Stimulated activated CD8-positive, alpha-beta memory T cell treated with anti-CD3 and anti-CD28 coated beads, Interleukin-12 subunit alpha, Interleukin-12 subunit beta, amount 100 ng/mL, for 24 hours (primary cell): ENCODE results near the gene ALKBH1.
"Not testable (repeated sequence)": the region's sequence is repeated elsewhere in the genome, so short reads cannot be mapped to it uniquely, and the experiment has no call there.

Experiments used
- DNase-seq: peaks from one replicate; pipeline ENCODE4 v3.0.0-alpha.2; 2020; ENCODE audit errors: extremely low read depth

The ALKBH1 gene, protein sequence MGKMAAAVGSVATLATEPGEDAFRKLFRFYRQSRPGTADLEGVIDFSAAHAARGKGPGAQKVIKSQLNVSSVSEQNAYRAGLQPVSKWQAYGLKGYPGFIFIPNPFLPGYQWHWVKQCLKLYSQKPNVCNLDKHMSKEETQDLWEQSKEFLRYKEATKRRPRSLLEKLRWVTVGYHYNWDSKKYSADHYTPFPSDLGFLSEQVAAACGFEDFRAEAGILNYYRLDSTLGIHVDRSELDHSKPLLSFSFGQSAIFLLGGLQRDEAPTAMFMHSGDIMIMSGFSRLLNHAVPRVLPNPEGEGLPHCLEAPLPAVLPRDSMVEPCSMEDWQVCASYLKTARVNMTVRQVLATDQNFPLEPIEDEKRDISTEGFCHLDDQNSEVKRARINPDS

GRCh38 chr14:77707724-77708408 is at the start of gene ALKBH1, which contains the start of gene SLIRP:
ALKBH1 (minus strand) TSS chr14:77708023; CDS start chr14:77708004, 19 bp downstream.
SLIRP (plus strand) TSS chr14:77708103; CDS start chr14:77708112, 9 bp downstream.
- peak; percentile 58 for DNase-seq

GRCh38 chr14:77752799-77753516 is 45.1 kb upstream of the ALKBH1 start:
- no peak for DNase-seq

GRCh38 chr14:77752266-77752665 is 44.4 kb upstream of the ALKBH1 start:
- DNase-seq = no peak

DNA sequence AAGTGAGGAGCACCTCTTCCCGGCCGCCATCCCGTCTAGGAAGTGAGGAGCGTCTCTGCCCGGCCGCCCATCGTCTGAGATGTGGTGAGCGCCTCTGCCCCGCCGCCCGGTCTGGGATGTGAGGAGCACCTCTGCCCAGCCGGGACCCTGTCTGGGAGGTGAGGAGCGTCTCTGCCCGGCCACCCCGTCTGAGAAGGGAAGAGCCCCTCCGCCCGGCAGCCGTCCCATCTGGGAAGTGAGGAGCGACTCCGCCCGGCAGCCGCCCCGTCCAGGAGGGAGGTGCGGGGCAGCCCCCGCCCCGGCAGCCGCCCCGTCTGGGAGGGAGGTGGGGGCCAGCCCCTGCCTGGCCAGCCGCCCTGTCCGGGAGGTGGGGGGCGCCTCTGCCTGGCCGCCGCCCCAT is 39.6 kb upstream of the ALKBH1 start:
- not testable (repeated sequence) for DNase-seq

DNA sequence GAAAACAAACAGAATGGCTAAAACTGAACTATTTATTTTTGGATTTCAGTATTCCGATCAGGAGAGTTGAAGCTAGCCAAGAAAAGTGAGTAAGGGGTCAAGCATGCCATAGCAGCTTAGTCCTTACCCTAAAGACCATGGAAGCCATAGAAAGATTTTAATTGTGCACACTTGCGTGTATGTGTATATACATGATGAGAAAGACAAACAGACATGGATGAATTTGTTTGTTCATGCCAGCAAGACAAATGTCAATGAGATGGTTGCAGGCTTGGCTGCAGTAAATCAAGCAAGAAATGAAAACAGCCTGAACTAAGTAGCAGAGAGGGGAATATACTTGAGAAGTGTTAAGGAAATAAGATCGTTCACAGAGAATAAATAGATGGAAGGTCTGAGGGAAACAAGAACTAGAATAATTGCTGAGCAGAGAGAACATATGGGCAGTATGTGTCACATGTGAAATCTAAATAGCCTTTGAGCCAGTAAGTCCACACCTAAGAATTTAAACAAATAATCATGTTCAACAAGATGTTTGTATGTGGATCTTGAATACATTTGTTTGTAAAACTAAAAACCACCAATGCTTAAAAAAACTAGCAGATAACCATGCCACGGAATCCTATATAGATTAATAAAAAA is 38.4 kb upstream of the ALKBH1 start:
- DNase-seq = no peak

- DNase-seq = no peak
These were observed 33.6 kb upstream of the ALKBH1 start for GRCh38 chr14:77741438-77741837.

GRCh38 chr14:77738559-77739250 is 30.9 kb upstream of the ALKBH1 start:
- DNase-seq = no peak

DNA sequence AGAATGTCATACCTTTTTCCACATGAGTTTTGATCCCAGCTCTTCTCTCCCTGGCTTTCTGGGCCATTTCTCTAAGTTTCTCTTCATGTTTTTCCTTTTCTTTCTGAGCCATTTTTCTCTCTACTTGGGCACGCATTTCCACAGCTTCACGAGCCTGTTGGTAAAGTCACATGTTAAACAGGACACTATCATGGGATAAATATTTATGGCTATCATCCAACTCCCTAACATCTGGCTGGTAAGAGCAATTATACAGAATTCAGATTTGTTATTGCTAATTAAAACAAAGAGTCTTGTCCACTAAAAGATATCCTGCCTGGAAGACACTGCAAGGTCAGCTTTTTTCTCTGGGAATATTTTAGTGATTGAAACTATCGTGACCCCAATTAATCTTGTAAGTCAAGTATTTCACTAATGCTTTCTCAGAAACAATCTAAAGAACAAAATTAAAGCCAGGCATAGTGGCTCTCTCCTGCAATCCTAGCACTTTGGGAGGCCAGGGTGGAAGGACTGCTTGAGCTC is 23.2 kb upstream of the ALKBH1 start:
- no peak for DNase-seq

DNA sequence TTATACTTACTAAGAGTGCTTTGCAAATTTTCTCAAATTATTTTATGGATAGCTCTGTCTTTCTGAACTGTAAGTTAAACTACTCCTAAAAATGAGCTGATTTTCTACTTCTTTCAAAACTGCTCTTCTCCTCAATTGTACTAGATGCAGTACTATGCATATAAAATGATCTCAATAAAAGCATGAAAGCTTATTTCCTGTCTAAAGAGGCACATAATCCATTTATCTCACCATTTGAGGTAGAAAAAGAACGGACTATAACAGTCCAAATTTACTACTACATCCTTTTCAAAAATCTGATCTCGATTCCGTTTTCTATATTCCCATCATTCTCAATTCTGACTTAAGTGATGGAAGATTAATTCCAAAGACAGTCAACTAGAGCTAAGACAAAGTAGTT is 14.5 kb upstream of the ALKBH1 start:
- no peak for DNase-seq

GRCh38 chr14:77721437-77721836 is 13.6 kb upstream of the ALKBH1 start:
- no peak for DNase-seq

DNA sequence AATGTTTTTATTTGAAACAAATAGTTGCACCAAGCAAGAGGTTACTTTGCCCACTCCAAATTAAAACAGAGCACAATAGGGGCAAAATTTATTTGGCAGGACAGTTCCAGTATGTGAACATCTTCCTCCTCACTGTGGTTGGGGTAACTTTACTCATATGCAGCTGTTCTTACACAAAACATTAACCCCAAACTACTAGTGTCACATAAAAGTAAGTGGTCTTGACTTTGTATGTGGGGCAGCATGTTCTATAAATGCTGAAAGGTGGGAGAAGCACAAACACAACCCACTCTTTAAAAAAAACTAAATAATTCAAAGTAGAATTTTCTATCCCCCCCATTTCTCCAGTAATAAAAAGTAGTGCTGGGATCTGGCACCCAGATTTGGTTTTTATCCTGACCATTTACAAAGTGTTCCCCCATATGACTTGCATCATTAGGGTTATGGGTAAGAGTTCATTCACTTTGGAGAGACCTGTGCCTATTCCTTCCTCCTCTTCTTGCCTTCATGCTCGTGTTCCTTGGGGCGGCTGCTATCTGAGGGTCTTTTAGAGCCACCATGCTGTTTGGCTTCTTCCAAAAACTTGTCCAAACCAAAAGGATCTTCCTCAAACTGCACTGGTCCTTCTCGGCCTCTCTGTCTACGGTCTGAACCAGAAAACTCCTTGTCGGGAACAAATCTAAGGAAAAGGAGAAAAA is 9.9 kb upstream of the ALKBH1 start:
- DNase-seq = no peak

DNA sequence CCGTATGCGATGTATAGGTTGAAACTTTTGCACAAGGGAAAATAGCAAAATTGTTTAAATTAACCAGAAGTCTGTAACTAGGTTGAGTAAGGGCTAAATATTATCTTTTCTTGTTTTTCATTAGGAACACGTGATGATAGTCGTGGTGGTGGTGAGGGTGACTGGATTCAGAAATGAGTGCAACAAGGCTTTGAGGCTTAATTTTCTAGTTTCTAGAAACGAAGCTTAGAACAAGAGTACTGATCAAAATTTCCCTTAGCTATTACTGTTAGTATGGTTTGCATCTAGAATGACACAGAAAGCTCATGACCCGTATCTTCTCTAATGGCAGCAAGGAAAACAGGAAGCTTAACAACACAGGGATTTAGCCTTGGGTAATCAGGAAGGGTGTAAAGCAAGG is 7.1 kb upstream of the ALKBH1 start:
- DNase-seq = no peak

DNA sequence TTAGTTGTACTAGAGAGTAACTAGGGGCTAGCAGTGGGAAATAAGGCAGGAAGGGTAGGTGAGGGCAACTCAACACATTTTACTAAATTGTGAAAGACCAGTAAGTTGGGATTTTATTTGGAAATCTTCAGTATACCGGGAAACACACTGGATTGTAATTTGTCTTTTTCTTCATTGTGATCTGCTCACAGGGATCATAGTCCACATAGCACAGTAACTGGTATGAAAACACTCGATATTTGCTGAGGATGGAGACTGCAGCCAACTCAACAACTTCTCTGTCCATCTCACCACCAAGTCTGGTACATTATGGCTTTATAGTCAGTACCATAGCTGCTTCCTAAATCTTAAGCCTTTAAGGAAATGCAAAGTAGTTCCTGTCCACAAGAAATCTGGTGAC is 2.5 kb upstream of the ALKBH1 start:
- no peak for DNase-seq

GRCh38 chr14:77709412-77709811 is 1.6 kb upstream of the ALKBH1 start:
- no peak for DNase-seq

DNA sequence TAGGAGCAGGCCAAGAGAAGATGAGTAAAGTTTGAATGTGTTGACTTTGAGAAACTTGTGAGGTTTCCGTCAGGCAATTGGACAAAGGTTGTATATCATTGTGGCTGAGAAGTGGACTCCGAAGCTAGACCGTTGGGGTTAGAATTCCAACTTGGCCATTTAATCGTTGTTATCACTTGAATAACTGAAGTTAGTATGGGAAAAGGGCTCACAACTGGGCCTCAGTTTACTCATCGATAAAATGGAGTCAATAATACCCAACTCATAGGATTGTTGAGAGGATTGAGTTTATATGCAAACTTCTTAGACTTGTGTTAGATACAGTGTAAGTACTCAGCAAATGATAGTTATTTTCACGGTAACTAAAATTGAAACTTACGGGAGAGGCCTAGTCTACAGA is 926 bp upstream of the ALKBH1 start:
- DNase-seq = no peak

DNA sequence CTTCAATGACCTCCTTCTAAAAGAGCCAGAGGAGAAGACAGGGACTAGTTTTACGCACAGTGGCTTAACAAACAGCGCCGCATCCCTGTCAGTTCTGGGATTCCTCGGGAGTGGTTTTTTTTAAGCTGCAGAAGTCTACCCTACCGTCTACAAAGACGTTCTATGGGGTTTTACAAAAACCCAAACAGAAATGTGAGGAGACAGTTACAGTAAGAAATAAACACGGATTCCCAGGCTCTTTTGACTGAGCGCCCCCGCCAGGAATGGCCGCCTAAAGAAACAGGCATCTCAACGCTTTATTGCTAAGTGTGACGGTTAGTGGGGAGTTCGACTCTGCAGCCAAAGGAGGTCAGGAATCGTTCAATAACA is 484 bp downstream of the ALKBH1 start:
- DNase-seq = no peak

- DNase-seq = no peak
These were observed 16.6 kb downstream of the ALKBH1 start for GRCh38 chr14:77691259-77691658.

DNA sequence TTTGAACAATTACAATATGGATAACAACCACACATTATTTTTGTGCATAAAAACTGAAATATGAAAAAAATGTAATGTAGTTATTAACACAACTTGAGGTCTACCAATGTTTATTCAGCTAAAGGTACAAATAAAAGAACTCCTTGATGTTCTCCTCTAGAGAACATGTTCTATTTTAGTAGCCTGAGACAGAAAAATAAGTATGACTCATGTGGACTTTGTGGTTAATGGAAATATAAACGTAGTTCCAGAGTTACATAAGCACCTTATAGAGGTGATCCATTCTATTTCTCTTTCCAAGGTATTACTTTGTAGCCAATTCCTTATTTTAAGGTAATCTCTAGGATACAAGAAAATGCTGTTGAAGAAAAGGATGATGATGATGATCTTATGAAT is 25.7 kb downstream of the ALKBH1 start:
- DNase-seq = no peak

- no peak for DNase-seq
These were observed 26.3 kb downstream of the ALKBH1 start for GRCh38 chr14:77681196-77682157.
